Measurements from ENCODE around the gene FCN3.

GRCh38 chr1:27345272-27345671 lies 29.4 kb downstream of the FCN3 start:
- TF ChIP-seq RAD21 (IDR thresholded peaks at IDR 0.05; ENCODE audit: insufficient read depth, low read depth, low read length) (no peak), SUZ12 (IDR thresholded peaks at IDR 0.05; ENCODE audit: unreplicated experiment) (no peak), CTCF (IDR thresholded peaks at IDR 0.05 in 2 of 3, conservative IDR thresholded peaks at IDR 0.05 in 1 of 3; ENCODE audit: control insufficient read depth in 2 of 3, extremely low read depth in 1 of 3, insufficient read depth in 1 of 3, low read depth in 3 of 3, low read length in 3 of 3) (no peak)

Measured in GM12878 (cell line).